HG02623 (cell line): Measurements from ENCODE around the gene UGT1A6.

Experiments used
- ATAC-seq: cut with Tn5 transposase; IDR thresholded peaks from one replicate; pipeline ENCODE4 v1.9.1; 2021; ENCODE audit warnings: moderate library complexity; ENCODE audit not compliant: unreplicated experiment

The UGT1A6 gene

GRCh38 chr2:233817995-233818638 is 125.4 kb downstream of the UGT1A6 start:
- no peak for ATAC-seq

GRCh38 chr2:233818639-233819621 is 126.2 kb downstream of the UGT1A6 start:
- ATAC-seq = no peak

- no peak for ATAC-seq
These were observed 127.4 kb downstream of the UGT1A6 start for GRCh38 chr2:233819884-233820773.

- no peak for ATAC-seq
These were observed 128.1 kb downstream of the UGT1A6 start for GRCh38 chr2:233820774-233821105.

- no peak for ATAC-seq
These were observed 128.5 kb downstream of the UGT1A6 start for GRCh38 chr2:233821196-233821595.

- ATAC-seq = no peak
These were observed 129.0 kb downstream of the UGT1A6 start for GRCh38 chr2:233821709-233822100.

GRCh38 chr2:233822101-233822771 is 129.5 kb downstream of the UGT1A6 start:
- no peak for ATAC-seq
